Metanephros (tissue), 1 donor: ENCODE measurements around the gene MICALL2. TPM values are rescaled to one million over a fixed set of nuclear protein-coding genes. Genes with fewer than 3 reads are reported as not detected.

ENCODE experiments used
- total RNA-seq: library from RNA; depleted of rRNA; stranded (reverse); fragments of >200 nt; gene quantifications from one replicate; pipeline ENCODE4 v1.2.3, GENCODE V29; 2014

MICALL2 gene
- 13.5 TPM for total RNA-seq

GRCh38 chr7:1458683-1459511, at the start of gene MICALL2:
Gene MICALL2, minus strand, starts transcription at chr7:1459470. Its CDS starts 144 bp downstream, at chr7:1459326.

GRCh38 chr7:1503816-1504775, 44.8 kb upstream of the MICALL2 start, which contains the start of gene INTS1:
Gene INTS1, minus strand, starts transcription at chr7:1504389. Its CDS starts 429 bp downstream, at chr7:1503960.

Other genes with a start within 250 kb of the MICALL2 start
- 7.5 TPM for gene UNCX, start 226.6 kb downstream of the MICALL2 start, total RNA-seq
- gene INTS1, start 44.9 kb upstream of the MICALL2 start, total RNA-seq, result 79.2 TPM
- 18.9 TPM for gene MAFK, start 71.2 kb upstream of the MICALL2 start, total RNA-seq
- gene TMEM184A, start 96.7 kb upstream of the MICALL2 start, total RNA-seq, result 9.8 TPM
- gene PSMG3, start 110.6 kb upstream of the MICALL2 start, total RNA-seq, result 22.7 TPM
- gene ELFN1, start 210.8 kb upstream of the MICALL2 start, total RNA-seq, result 21.7 TPM